AG10803 (cell line): Measurements from ENCODE around the gene HIP1R.
A peak's percentile ranks its signal among the peaks of the same experiment; 100 is the strongest.

ENCODE experiments used
- DNase-seq: peaks from one replicate; pipeline ENCODE4 v3.0.0; 2010; ENCODE audit warnings: low read depth
- H3K4me3 ChIP-seq: 2 replicates; pipeline ENCODE4 v1.5.1; 2011; ENCODE audit warnings: mild to moderate bottlenecking, low read length, control low read depth
- TF ChIP-seq, protein P1 (sequence below): conservative IDR thresholded peaks from 2 replicates; pipeline ENCODE4 v1.5.1; 2011; ENCODE audit warnings: mild to moderate bottlenecking, low read length, control low read depth, inconsistent platforms

The HIP1R gene

DNA sequence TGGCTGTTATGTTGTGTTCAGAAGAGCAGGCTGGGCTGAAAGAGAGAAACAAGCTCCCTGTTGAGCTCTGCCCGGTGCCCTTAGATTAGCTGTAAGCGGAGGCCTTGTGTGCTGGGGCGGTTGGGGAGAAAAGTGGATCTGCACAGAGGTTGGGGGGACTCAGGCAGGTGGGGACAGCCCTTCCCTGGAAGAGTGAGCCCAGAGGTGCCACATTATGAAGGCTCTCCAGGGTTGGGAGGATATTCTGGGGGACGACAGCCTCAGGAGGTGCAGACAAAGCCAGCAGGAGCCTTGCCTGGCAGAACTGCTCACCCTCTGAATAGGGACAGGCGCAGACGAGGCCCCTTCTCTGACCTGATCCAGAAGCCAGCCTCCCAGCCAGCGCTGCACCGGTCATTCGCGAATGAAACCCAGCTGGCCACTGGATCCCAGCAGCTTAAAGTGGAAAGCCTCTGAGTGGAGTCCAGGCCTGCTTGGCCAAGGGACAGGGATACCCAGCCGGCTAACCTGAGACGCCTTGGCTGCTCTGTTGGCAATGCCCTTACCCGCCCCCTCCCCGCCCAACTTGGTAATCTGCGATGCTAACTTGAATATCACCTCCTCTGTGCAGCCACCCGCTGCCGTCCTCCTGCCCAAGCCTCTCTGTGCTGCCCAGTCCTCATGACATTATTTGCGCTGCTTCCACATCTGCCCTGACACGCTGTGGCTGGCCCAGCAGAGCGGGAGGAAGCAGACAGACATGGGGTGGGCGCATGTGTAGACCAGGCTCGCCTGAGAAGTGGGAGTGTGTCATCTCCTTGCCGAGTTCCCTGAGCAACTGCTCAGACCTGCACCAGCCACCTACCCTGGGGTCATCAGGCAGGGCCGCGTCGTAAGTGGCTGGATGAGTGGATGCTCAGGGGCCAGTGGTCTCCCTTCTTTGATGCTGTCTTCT, 5.6 kb downstream of the HIP1R start:
- TF ChIP-seq, protein P1, sequence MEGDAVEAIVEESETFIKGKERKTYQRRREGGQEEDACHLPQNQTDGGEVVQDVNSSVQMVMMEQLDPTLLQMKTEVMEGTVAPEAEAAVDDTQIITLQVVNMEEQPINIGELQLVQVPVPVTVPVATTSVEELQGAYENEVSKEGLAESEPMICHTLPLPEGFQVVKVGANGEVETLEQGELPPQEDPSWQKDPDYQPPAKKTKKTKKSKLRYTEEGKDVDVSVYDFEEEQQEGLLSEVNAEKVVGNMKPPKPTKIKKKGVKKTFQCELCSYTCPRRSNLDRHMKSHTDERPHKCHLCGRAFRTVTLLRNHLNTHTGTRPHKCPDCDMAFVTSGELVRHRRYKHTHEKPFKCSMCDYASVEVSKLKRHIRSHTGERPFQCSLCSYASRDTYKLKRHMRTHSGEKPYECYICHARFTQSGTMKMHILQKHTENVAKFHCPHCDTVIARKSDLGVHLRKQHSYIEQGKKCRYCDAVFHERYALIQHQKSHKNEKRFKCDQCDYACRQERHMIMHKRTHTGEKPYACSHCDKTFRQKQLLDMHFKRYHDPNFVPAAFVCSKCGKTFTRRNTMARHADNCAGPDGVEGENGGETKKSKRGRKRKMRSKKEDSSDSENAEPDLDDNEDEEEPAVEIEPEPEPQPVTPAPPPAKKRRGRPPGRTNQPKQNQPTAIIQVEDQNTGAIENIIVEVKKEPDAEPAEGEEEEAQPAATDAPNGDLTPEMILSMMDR: no peak
- no peak for DNase-seq
- H3K4me3 ChIP-seq: no peak overlapping the region

DNA sequence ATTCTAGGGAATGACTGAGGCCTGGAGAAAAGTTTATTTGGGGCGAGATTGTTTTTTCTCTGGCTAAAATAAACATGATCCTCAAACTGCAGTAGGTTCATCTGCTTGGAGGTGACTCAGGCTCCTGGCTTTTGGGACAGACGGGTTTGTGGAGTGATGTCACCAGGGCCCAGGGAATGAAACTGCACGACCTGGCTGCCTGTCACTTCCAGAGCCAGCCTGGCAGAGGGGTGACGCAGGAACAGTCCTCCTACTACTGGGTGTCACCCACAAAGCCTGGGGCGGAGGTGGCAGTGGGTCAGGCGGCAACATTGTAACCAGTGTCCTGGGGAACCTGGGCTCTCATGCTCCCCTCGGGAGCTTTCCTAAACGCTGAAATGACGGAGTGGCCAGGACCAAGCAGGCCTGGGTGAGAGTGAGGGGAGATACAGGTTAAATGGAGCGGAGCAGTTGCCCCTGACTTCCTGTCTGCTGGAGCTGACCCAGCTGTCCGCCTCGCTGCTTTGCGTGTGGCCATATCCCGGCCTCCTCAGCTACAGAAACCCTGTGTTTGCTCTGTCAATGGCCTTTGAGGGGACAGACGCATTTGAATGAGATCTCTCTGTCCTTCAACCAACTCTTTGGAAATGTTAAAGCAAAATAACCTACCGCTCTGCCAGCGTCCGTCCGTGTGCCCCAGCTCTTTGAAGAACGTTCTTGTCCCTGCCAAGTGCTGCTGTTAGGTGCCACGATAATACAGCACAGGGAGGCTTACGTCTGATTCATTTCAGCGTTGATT, 6.5 kb downstream of the HIP1R start:
- DNase-seq: peak; percentile 65
- TF ChIP-seq, protein P1: no peak
- H3K4me3 ChIP-seq: no peak overlapping the region

DNA sequence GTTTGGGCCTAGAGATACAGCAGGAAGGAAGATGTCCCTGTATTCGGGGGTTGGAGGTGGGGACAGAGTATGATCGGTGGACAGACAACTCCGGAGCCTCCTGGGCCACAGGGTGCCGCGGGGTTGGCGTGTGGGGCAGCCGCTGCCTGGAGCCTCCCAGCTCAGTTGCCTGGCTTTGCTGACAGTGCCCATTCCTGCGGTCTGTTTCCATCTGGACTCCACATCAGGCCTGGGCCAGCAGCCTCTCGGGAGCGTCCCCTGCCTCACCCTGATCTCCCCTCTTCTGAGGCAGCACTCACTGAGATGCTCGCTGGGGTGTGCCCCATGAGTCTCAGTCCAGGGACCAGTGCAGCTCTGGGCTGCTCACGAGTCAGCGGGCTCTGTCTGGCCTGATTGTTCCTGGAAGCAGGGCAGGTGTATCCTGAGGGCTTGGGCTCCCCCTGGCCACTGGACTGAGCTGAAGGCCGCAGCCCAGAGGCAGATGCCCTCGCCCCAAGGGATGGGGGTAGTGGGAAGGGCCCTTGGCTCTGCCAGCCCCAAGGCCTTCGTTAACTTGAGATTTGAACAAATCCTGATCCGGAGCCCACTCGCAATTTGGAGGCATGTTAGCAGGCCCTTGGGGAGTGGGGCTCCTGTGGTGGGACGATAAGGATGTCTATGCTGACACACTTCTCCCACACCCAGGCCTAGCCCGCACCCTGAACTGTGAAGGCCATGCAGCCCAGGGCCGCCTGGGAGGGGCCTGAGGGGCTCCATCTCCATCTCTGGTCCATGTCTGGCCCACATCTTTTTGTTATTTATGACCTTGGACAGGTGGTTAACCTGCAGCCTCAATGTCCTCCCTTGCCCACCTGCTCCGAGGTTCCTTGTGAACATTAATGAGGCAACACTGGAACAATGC, 7.5 kb downstream of the HIP1R start:
- TF ChIP-seq, protein P1: no peak
- no peak overlapping the region for H3K4me3 ChIP-seq
- DNase-seq: peak; percentile 24

DNA sequence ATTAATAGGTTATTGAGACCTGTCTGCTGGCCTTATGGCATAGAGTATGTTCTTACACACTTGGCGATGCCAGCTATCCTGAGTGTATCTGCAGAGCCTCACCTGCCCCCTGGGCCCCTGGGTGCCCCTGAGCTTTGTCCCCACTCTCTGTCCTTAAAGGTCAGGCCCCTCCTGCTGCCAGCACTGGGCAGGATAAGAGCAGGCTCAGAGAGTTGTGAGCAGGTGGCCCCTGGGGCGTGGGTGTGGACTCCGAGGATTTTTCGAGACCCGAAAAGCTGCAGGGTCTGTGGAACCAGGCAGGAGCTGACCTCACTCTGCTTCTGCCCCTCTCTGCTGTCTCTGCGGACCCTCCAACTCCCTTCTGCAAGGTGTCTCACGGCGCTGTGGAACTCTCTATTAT, 8.2 kb downstream of the HIP1R start:
- H3K4me3 ChIP-seq: no peak overlapping the region
- no peak for DNase-seq
- TF ChIP-seq, protein P1: no peak

DNA sequence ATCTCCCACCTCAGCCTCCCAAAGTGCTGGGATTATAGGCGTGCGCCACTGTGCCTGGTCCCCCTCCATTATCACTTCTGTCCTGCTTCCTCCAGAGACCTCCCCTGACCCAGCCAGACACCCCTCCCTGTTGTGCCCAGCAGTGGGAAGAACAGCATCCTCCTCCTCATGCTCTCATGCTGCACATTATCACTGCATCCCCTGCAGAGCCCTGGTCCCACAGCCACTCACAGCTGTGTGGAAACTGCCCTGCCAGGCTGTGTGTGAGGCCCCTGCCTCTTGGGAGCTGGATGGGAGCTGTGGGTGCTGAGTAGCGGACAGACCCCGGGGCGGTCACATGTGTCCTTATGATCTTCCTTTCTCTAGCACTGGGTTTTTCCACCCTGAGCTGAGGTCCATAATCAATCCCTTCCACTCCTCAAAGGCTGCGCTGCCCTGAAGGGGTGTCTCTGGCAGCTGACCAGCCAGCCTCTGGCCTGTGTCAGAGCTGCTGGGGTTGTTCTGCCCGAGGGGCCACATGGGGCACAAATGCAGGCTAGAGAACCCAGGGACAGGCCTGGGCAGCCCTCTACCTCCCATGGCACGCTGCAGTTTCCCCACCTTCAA, 9.2 kb downstream of the HIP1R start:
- no peak overlapping the region for H3K4me3 ChIP-seq
- no peak for DNase-seq
- TF ChIP-seq, protein P1: no peak

- H3K4me3 ChIP-seq: no peak overlapping the region
- DNase-seq: no peak
- TF ChIP-seq, protein P1: no peak
These were observed 10.0 kb downstream of the HIP1R start for GRCh38 chr12:122845041-122845864.
